Measurements from ENCODE around the gene RSBN1.

The RSBN1 gene

GRCh38 chr1:113811156-113811887 lies 954 bp downstream of the RSBN1 start:
- DNase-seq = peak in 2 of 4 experiments; percentile 46 to 49

DNA sequence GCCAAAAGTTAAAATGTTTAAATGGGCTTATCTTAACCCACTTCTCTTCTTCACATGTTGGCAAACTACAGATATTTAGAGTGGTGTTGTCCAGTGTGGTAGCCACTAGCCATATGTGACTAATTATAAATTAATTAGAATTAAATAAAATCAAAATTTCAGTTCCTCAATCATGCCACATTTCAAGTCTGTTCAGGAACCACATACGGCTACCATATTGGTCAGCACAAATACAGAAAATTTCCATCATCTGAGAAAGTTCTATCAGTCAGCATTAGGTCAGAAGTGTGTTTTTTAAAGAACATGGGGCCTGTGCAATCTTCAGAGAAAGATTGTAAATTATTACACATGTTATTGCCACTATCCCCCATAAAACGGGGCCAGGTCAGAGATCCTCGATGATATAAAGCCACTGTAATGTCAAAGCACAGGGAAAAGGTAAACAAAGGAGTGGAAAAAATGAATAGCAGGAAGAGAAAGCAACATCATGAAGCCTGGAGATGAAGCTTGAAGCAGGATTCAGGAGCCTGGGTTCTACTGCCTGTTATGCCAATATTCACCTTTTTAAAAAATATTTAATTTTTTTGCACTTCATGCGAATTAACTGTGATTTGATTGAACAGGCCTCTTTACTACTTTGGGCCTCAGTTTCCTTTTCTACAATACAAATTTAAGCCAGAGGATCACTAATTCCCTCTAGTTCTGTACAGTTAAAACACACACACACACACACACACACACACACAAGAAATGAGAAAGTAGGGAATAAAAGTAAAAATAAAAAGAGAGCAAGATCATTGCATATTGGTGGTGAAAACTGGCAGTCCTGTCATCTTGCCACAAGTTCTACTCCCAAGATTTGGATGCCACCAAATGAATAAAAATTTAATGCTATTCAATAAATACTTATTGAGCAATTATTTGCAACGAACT lies 2.3 kb downstream of the RSBN1 start:
- DNase-seq = no peak

GRCh38 chr1:113808450-113809195 lies 3.7 kb downstream of the RSBN1 start:
- no peak for DNase-seq

- DNase-seq = no peak
Measured at GRCh38 chr1:113805639-113806038, 6.6 kb downstream of the RSBN1 start.

DNA sequence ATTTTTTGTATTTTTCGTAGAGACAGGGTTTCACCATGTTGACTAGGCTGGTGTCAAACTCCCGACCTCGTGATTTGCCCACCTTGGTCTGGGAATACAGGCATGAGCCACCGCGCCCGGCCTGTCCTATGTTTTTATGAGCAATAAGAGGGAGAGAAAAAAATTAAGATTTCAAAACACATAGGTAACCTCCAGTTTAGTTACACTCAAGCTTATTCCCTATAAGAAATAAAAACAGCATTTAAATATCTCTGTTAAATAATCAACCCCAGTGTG lies 7.1 kb downstream of the RSBN1 start:
- DNase-seq = no peak

GRCh38 chr1:113804421-113805255 lies 7.6 kb downstream of the RSBN1 start:
- no peak for DNase-seq

- DNase-seq = no peak
Measured at GRCh38 chr1:113802367-113803007, 9.8 kb downstream of the RSBN1 start.

GRCh38 chr1:113800487-113800886 lies 11.8 kb downstream of the RSBN1 start:
- no peak for DNase-seq

DNA sequence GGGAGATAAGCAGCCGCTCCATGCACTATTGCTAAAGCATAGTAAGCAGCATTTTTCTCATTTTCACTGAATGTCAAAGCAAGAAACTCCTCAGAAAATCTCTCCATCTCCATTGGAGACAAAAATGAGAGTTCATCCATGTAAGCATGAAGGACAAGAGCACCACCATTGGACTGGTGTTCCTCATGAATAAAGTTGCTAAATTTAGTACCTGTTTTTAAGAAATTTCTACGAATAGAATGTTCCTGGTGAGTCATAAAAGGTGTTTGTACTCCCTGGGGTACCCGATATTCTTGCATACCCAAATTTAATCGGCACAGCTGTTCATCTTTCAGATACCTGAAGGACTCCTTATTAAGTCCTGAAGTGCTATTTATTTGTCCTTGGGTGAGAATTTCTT lies 14.8 kb downstream of the RSBN1 start:
- DNase-seq = no peak

- DNase-seq = no peak
Measured at GRCh38 chr1:113793878-113794834, 18.1 kb downstream of the RSBN1 start.

GRCh38 chr1:113792986-113793385 lies 19.3 kb downstream of the RSBN1 start:
- DNase-seq = no peak

- no peak for DNase-seq
Measured at GRCh38 chr1:113792471-113792870, 19.8 kb downstream of the RSBN1 start.

DNA sequence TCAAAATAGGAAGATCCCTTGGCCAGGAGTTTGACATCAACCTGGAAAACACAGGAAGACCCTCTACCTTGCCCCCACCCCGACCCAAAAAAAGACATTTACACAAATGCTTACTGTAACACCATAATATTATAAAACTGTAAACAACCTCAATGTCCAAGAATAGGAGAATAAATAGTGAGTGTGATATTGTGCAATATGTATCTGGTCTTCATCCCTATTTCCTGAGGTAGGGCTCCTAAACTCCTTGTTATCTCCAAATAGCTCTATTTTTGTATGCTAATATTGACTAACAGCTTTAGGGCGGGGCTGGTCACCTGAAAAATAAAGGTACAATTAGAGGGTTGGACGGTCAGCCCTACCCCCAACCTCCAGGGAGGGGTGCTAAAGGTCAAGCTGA lies 23.5 kb downstream of the RSBN1 start:
- no peak for DNase-seq

GRCh38 chr1:113787663-113788062 lies 24.6 kb downstream of the RSBN1 start:
- DNase-seq = no peak

GRCh38 chr1:113786069-113786468 lies 26.2 kb downstream of the RSBN1 start:
- DNase-seq = no peak

GRCh38 chr1:113784104-113784779 lies 28.0 kb downstream of the RSBN1 start:
- no peak for DNase-seq

DNA sequence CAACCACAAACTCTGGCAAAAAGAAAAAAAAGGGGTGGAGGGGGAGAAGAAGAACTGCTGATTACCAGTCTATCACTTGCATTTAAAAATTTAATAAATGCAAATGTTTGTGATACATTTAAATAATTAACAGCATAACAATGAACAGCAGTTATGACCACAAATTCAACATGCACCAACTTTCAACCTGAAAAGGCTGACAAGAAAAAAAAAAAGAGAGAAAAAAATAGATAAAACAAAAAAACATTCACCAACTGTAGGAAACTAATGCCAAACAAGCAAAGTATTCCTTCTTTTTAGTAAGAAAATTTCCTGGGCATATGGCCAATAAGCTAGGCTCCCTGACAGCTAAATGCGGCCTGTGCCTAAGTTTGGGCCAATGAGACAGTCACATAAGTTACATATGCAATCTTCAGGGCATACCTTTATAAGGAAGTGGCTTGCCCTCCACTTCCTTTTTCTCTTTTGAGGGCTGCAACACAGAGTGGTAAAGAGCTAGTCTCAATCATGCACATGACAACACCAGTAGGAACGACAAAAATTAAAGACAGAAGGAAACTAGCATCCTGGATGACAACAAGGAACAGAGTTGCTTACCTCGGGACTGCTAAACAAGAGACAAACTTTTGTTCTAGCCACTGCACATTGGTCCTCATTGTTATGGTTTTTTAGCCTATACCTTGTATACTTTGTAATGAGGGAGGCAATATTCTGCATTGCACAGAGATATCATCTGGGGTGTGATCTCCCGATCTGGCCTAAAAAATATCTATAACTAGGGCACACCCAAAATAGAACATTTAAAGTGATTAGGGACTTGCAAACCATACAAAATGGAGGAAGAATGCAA lies 28.8 kb downstream of the RSBN1 start:
- peak in 2 of 4 experiments; percentile 3 to 11 for DNase-seq

- no peak for DNase-seq
Measured at GRCh38 chr1:113782406-113782805, 29.9 kb downstream of the RSBN1 start.
